K562 (cell line): ENCODE data around the gene FZD4. TPM values are rescaled to one million over a fixed set of nuclear protein-coding genes. Genes with fewer than 3 reads are reported as not detected.

Experiments
- BCL6 ChIP-seq: fragments of 250-450 bp; sonication (Bioruptor Pico); IDR thresholded peaks from 2 replicates; pipeline ENCODE4 v1.4.0; 2020
- FOXM1 ChIP-seq, 2 experiments: fragments of 450-650 bp in 1 of 2; sonication (generic) in 1 of 2; formaldehyde crosslinking in 1 of 2; IDR thresholded peaks; 2 replicates each; pipeline versions ENCODE4 v1.6.1 to v1.9.0; 2017 to 2022; ENCODE audit warnings: low read depth in 2 of 2, mild to moderate bottlenecking in 2 of 2, missing genetic modification reagents in 1 of 2, moderate library complexity in 1 of 2
- FOXO4 ChIP-seq: fragments of 450-650 bp; formaldehyde crosslinking; IDR thresholded peaks from 2 replicates; pipeline ENCODE4 v1.4.0; 2020; ENCODE audit warnings: mild to moderate bottlenecking, moderate library complexity
- GATA2 ChIP-seq: sonication (generic); formaldehyde crosslinking; IDR thresholded peaks from 2 replicates; pipeline ENCODE4 v1.4.0; 2020; ENCODE audit warnings: mild to moderate bottlenecking, missing genetic modification reagents
- RFX1 ChIP-seq: fragments of 450-650 bp; IDR thresholded peaks from 2 replicates; pipeline ENCODE4 v1.6.1; 2016; ENCODE audit warnings: mild to moderate bottlenecking, moderate library complexity
- SMARCE1 ChIP-seq: fragments of 450-650 bp; IDR thresholded peaks from 2 replicates; pipeline ENCODE4 v1.7.1; 2016; ENCODE audit warnings: mild to moderate bottlenecking
- TCF7 ChIP-seq: sonication (generic); IDR thresholded peaks from 2 replicates; pipeline ENCODE4 v1.6.1; 2016; ENCODE audit warnings: antibody characterized with exemption, borderline replicate concordance
- TEAD2 ChIP-seq: fragments of 450-650 bp; IDR thresholded peaks from 2 replicates; pipeline ENCODE4 v1.6.1; 2016; ENCODE audit warnings: missing genetic modification characterization, control low read depth, missing compliant biosample characterization
- TEAD4 ChIP-seq, 2 experiments: sonication (generic) in 1 of 2; formaldehyde crosslinking in 1 of 2; IDR thresholded peaks; 2 replicates each; pipeline versions ENCODE4 v1.6.1 to v1.8.0; 2012 to 2022; ENCODE audit warnings: borderline replicate concordance in 1 of 2, inconsistent platforms in 1 of 2, low read length in 1 of 2, mild to moderate bottlenecking in 1 of 2, missing genetic modification reagents in 1 of 2
- ZNF444 ChIP-seq: fragments of 250-450 bp; sonication (Bioruptor Pico); IDR thresholded peaks from 2 replicates; pipeline ENCODE4 v1.4.0; 2020; ENCODE audit warnings: mild to moderate bottlenecking, moderate library complexity
- polyA plus RNA-seq, 8 experiments: library from polyadenylated mRNA; depleted of rRNA in 4 of 8; stranded (reverse) in 5 of 8; unstranded in 3 of 8; fragments of >200 nt; fragmentation: Nextera tagmentation in 2 of 8; fragmentation: Illumina TruSeq in 1 of 8; extraction: Ambion mirVana in 2 of 8; extraction: Trizol in 1 of 8; gene quantifications; 2 replicates each; pipeline versions ENCODE4 v1.2.1 to v1.2.3, GENCODE V29; 2011 to 2014; ENCODE audit warnings: inconsistent platforms in 1 of 8, missing spikeins in 1 of 8
- total RNA-seq, 7 experiments: library from RNA; depleted of rRNA in 6 of 7; stranded (reverse); fragments of >200 nt in 6 of 7; fragmentation: Illumina TruSeq in 2 of 7; extraction: Trizol in 2 of 7; gene quantifications; 2 replicates each; pipeline versions ENCODE4 v1.2.1 to v1.2.3, GENCODE V29; 2011 to 2021; ENCODE audit warnings: low replicate concordance in 1 of 7
- TF ChIP-seq, protein P1 (sequence below): fragments of 200-600 bp; sonication (generic); IDR thresholded peaks from one replicate; pipeline ENCODE4 v1.6.1; 2012; ENCODE audit warnings: mild to moderate bottlenecking, low read depth, low read length, inconsistent platforms
- TF ChIP-seq, protein P2 (sequence below): fragments of 450-650 bp; formaldehyde crosslinking; IDR thresholded peaks from 2 replicates; pipeline ENCODE4 v1.4.0; 2020; ENCODE audit warnings: mild to moderate bottlenecking, mixed read lengths

Gene FZD4
- total and polyA plus RNA-seq, 9 of the 15 experiments (the other 6 are each of a cell fraction or from before 2014, with no cell fraction given), result 1.2 to 7.9 (median 5.8) TPM

- TF ChIP-seq, protein P1, sequence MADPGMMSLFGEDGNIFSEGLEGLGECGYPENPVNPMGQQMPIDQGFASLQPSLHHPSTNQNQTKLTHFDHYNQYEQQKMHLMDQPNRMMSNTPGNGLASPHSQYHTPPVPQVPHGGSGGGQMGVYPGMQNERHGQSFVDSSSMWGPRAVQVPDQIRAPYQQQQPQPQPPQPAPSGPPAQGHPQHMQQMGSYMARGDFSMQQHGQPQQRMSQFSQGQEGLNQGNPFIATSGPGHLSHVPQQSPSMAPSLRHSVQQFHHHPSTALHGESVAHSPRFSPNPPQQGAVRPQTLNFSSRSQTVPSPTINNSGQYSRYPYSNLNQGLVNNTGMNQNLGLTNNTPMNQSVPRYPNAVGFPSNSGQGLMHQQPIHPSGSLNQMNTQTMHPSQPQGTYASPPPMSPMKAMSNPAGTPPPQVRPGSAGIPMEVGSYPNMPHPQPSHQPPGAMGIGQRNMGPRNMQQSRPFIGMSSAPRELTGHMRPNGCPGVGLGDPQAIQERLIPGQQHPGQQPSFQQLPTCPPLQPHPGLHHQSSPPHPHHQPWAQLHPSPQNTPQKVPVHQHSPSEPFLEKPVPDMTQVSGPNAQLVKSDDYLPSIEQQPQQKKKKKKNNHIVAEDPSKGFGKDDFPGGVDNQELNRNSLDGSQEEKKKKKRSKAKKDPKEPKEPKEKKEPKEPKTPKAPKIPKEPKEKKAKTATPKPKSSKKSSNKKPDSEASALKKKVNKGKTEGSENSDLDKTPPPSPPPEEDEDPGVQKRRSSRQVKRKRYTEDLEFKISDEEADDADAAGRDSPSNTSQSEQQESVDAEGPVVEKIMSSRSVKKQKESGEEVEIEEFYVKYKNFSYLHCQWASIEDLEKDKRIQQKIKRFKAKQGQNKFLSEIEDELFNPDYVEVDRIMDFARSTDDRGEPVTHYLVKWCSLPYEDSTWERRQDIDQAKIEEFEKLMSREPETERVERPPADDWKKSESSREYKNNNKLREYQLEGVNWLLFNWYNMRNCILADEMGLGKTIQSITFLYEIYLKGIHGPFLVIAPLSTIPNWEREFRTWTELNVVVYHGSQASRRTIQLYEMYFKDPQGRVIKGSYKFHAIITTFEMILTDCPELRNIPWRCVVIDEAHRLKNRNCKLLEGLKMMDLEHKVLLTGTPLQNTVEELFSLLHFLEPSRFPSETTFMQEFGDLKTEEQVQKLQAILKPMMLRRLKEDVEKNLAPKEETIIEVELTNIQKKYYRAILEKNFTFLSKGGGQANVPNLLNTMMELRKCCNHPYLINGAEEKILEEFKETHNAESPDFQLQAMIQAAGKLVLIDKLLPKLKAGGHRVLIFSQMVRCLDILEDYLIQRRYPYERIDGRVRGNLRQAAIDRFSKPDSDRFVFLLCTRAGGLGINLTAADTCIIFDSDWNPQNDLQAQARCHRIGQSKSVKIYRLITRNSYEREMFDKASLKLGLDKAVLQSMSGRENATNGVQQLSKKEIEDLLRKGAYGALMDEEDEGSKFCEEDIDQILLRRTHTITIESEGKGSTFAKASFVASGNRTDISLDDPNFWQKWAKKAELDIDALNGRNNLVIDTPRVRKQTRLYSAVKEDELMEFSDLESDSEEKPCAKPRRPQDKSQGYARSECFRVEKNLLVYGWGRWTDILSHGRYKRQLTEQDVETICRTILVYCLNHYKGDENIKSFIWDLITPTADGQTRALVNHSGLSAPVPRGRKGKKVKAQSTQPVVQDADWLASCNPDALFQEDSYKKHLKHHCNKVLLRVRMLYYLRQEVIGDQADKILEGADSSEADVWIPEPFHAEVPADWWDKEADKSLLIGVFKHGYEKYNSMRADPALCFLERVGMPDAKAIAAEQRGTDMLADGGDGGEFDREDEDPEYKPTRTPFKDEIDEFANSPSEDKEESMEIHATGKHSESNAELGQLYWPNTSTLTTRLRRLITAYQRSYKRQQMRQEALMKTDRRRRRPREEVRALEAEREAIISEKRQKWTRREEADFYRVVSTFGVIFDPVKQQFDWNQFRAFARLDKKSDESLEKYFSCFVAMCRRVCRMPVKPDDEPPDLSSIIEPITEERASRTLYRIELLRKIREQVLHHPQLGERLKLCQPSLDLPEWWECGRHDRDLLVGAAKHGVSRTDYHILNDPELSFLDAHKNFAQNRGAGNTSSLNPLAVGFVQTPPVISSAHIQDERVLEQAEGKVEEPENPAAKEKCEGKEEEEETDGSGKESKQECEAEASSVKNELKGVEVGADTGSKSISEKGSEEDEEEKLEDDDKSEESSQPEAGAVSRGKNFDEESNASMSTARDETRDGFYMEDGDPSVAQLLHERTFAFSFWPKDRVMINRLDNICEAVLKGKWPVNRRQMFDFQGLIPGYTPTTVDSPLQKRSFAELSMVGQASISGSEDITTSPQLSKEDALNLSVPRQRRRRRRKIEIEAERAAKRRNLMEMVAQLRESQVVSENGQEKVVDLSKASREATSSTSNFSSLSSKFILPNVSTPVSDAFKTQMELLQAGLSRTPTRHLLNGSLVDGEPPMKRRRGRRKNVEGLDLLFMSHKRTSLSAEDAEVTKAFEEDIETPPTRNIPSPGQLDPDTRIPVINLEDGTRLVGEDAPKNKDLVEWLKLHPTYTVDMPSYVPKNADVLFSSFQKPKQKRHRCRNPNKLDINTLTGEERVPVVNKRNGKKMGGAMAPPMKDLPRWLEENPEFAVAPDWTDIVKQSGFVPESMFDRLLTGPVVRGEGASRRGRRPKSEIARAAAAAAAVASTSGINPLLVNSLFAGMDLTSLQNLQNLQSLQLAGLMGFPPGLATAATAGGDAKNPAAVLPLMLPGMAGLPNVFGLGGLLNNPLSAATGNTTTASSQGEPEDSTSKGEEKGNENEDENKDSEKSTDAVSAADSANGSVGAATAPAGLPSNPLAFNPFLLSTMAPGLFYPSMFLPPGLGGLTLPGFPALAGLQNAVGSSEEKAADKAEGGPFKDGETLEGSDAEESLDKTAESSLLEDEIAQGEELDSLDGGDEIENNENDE, result no peak
- TF ChIP-seq RFX1 (peak; percentile 27; the same call in 1 of the 2 replicates), FOXM1 (IDR thresholded peaks at IDR 0.05; ENCODE audit: low read depth) (peak; percentile 96), FOXM1 (CRISPR knock-in tag; IDR thresholded peaks at IDR 0.05; ENCODE audit: low read depth) (no peak), TCF7 (peak; percentile 99), SMARCE1 (peak; percentile 93), ZNF444 (CRISPR knock-in tag) (no peak), GATA2 (CRISPR knock-in tag) (peak; percentile 93), TEAD4 (IDR thresholded peaks at IDR 0.05; ENCODE audit: low read length) (peak; percentile 93), TEAD4 (CRISPR knock-in tag; IDR thresholded peaks at IDR 0.05; ENCODE audit: borderline replicate concordance) (no peak), BCL6 (CRISPR knock-in tag) (no peak), TEAD2 (tag) (no peak; the same call in 1 of the 2 replicates), FOXO4 (no peak)
- TF ChIP-seq, protein P2, sequence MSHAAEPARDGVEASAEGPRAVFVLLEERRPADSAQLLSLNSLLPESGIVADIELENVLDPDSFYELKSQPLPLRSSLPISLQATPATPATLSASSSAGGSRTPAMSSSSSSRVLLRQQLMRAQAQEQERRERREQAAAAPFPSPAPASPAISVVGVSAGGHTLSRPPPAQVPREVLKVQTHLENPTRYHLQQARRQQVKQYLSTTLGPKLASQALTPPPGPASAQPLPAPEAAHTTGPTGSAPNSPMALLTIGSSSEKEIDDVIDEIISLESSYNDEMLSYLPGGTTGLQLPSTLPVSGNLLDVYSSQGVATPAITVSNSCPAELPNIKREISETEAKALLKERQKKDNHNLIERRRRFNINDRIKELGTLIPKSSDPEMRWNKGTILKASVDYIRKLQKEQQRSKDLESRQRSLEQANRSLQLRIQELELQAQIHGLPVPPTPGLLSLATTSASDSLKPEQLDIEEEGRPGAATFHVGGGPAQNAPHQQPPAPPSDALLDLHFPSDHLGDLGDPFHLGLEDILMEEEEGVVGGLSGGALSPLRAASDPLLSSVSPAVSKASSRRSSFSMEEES (CRISPR knock-in tag), result 0 out of 2 replicates have a peak, but pooled peaks have one; percentile 23
Observed at GRCh38 chr11:86999859-87000753, 44.9 kb upstream of the FZD4 start (continued).
